Activated T-cell treated with anti-CD3 and anti-CD28 coated beads, Interleukin-2, amount 50 U/mL, for 24 hours (primary cell): Measurements from ENCODE around the gene RASSF1.

Source experiments
- DNase-seq: peaks from one replicate; pipeline ENCODE4 v3.0.0-alpha.2; 2020
- H3K27ac Mint-ChIP-seq: 2 replicates; pipeline ENCODE4 v1.8.0; 2020; ENCODE audit warnings: mild to moderate bottlenecking, mixed read lengths
- H3K27me3 Mint-ChIP-seq: 2 replicates; pipeline ENCODE4 v1.8.0; 2020; ENCODE audit warnings: mixed read lengths
- H3K36me3 Mint-ChIP-seq: 2 replicates; pipeline ENCODE4 v1.8.0; 2020; ENCODE audit warnings: low read depth, mixed read lengths
- H3K4me1 Mint-ChIP-seq: 2 replicates; pipeline ENCODE4 v1.8.0; 2020; ENCODE audit warnings: low read depth, mixed read lengths
- H3K4me3 Mint-ChIP-seq: 2 replicates; pipeline ENCODE4 v1.8.0; 2020; ENCODE audit warnings: mild to moderate bottlenecking, moderate library complexity, mixed read lengths
- H3K9me3 Mint-ChIP-seq: 2 replicates; pipeline ENCODE4 v1.8.0; 2020; ENCODE audit warnings: mixed read lengths

The RASSF1 gene

DNA sequence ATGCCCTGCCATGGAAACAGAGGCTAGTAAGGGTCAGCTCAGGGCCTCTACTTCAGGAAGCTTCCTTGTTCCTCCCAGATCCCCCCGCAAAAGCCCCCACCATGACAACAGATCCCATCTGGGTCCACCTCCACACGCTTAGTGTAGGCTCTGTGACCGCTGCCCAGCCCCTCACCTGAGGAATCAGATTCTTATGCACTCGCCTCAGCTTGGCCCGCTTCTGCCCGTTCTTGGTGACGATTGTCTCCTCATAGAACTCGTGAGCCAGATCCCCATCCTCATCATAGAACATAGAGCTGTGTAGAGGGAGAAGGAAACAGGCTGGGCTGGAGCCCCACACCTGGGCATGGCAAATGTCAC, 14.5 kb downstream of the RASSF1 start:
- DNase-seq, result no peak
- H3K36me3 Mint-ChIP-seq, result peaks cover 68% of the 10 kb centered on the region
- H3K9me3 Mint-ChIP-seq, result no peaks in the 10 kb centered on the region
- H3K4me3 Mint-ChIP-seq, result peak overlapping the region; percentile 89
- H3K27me3 Mint-ChIP-seq, result no peaks in the 10 kb centered on the region
- peak overlapping the region; percentile 40 for H3K27ac Mint-ChIP-seq
- H3K4me1 Mint-ChIP-seq, result peaks cover 33% of the 10 kb centered on the region

- Mint-ChIP-seq H3K4me1 (peaks cover 34% of the 10 kb centered on the region), H3K9me3 (no peaks in the 10 kb centered on the region), H3K36me3 (peaks cover 64% of the 10 kb centered on the region), H3K27me3 (no peaks in the 10 kb centered on the region), H3K4me3 (no peak overlapping the region), H3K27ac (peak overlapping the region; percentile 67)
- DNase-seq, result no peak
Measured at GRCh38 chr3:50325497-50326181, 15.0 kb downstream of the RASSF1 start.

DNA sequence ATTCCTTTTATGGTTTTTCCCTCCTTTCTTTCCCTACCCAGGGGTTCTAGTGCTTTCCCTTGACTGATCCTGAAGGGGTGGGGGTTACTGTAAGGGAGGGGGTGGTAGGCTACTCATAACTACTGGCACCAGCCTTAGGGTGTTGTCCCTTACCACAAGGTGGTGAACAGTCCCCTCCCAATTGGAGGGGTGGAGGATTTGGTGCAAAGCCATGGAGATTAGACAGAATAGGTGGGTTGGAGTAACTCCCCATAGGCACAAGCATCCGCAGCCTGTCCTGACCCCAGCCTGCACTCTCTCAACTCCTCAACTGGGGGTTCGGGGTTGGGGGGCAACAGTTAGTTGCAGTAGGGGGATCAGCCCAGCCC, 15.5 kb downstream of the RASSF1 start:
- no peak for DNase-seq
- Mint-ChIP-seq H3K4me3 (no peak overlapping the region), H3K27ac (peak overlapping the region; percentile 67), H3K36me3 (peaks cover 60% of the 10 kb centered on the region), H3K27me3 (no peaks in the 10 kb centered on the region), H3K9me3 (no peaks in the 10 kb centered on the region), H3K4me1 (peaks cover 39% of the 10 kb centered on the region)

DNA sequence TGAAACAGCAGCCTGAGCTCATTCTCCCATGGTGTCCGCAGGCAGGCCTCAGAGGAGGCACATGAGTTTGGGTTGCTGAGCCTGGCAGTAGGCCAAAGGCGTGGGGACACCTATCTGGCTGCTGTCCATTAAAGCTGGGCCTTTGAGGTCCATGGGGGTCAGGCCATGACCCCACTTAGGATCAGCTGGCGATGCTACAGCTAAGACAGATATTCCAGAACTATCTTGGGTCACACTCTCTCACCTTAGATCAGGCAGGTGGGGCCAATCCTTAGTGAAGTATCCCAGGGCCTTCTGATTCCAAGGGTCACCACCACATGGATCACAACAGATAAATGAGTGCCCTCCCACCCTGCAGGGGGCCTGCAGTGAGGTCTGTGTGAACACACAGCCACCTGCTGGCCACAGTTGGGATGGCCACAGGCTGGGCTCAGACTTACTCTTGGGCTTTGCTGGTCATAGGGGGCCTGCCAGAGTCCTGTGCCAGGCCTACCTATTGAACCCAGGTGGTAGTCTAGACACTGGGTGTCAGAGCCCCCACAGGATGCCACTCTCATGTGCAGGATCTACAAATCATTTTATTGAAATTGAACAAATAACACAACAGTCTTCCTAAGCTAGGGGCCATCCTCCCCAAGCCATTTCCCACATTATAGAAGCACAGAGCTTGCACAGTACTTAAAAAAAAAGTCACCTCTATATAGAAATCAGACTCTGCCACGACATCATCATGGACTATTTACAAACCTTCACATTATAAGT, 16.1 kb downstream of the RASSF1 start:
- H3K4me1 Mint-ChIP-seq, result peaks cover 45% of the 10 kb centered on the region
- no peak overlapping the region for H3K4me3 Mint-ChIP-seq
- peak overlapping the region; percentile 67 for H3K27ac Mint-ChIP-seq
- H3K36me3 Mint-ChIP-seq, result peaks cover 59% of the 10 kb centered on the region
- no peaks in the 10 kb centered on the region for H3K9me3 Mint-ChIP-seq
- DNase-seq, result peak; percentile 74
- no peaks in the 10 kb centered on the region for H3K27me3 Mint-ChIP-seq

DNA sequence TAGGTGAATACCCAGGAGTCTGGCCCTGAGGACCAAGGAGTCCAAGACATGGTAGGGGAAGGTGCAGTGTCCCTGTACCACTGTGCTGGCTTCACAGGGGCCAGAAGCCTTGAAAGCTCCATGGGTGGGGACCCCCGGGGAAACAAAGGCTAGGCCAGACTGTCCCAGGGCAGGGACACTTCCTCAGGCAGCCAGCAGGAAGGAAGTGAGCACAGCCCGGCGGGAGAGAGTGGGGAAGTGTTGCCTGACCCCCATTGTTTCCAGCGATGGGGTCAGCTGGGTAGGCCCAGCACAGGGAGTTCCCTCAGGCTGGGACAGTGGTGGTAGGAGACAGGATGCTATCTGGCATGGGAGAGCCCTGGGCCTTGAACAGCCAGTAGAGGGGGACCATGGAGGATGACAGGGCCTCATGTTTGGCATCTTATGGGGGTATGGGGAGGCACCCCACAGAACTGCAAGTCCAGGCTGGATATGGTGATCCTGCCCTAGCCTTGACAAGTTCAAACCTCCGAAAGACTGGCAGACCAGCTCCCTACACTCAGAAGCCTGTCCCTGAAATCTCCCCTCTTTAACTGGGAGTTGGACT, 16.9 kb downstream of the RASSF1 start:
- peaks cover 60% of the 10 kb centered on the region for H3K36me3 Mint-ChIP-seq
- no peaks in the 10 kb centered on the region for H3K9me3 Mint-ChIP-seq
- H3K4me1 Mint-ChIP-seq, result peaks cover 49% of the 10 kb centered on the region
- H3K27me3 Mint-ChIP-seq, result no peaks in the 10 kb centered on the region
- H3K4me3 Mint-ChIP-seq, result no peak overlapping the region
- peak overlapping the region; percentile 71 for H3K27ac Mint-ChIP-seq
- no peak for DNase-seq

GRCh38 chr3:50323092-50323600, 17.5 kb downstream of the RASSF1 start:
- Mint-ChIP-seq H3K4me1 (peaks cover 49% of the 10 kb centered on the region), H3K4me3 (no peak overlapping the region), H3K36me3 (peaks cover 60% of the 10 kb centered on the region), H3K9me3 (no peaks in the 10 kb centered on the region), H3K27ac (peak overlapping the region; percentile 71), H3K27me3 (no peaks in the 10 kb centered on the region)
- DNase-seq, result no peak

DNA sequence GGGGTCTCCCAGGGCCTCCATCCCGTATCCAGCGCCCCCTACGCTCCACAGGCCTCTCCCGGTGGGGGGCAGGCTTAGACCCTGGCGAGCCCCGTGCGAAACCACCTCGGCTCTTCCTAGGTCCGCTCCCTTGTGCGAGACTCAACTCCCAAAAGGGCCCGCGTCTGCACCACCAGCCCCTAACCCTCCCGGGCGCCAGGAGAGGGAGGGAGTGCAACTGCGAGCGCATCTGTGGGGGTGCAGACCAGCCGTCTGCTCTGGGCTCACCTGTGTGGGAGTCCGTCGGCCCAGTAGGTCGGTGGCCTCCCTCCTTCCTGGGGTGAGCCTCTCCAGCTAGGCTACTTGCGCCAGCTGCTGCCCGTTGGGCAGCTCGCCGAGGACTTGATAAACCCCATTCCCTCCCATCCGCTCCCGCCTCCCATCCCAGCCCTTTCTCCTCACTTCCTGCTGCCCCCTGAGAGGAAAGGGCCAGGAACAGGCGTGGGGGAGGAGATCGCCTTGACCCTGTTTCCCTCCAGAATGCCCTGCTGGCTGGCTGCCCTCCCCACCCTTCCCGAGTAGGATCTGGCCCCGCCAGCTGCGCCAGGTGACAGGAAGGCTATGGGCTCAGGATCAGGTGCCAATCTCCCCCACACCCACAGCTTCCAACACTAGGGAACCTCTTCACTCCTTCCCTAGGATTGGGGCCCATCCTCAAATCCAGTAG, 18.1 kb downstream of the RASSF1 start, which contains the start of gene HYAL2:
Gene HYAL2, minus strand, starts transcription at position 360 of the 706 bp plus-strand sequence. CDS start 2,256 bp downstream, outside the sequence.
- H3K27ac Mint-ChIP-seq, result peak within 1 kb of the TSS; percentile 98
- peaks cover 48% of the 10 kb centered on the region for H3K4me1 Mint-ChIP-seq
- no peak for DNase-seq
- peak within 1 kb of the TSS; percentile 83 for H3K4me3 Mint-ChIP-seq
- H3K36me3 Mint-ChIP-seq, result peaks cover 62% of the 10 kb centered on the region
- H3K27me3 Mint-ChIP-seq, result no peaks in the 10 kb centered on the region
- no peaks in the 10 kb centered on the region for H3K9me3 Mint-ChIP-seq

- peak overlapping the region; percentile 98 for H3K27ac Mint-ChIP-seq
- H3K36me3 Mint-ChIP-seq, result peaks cover 61% of the 10 kb centered on the region
- no peaks in the 10 kb centered on the region for H3K9me3 Mint-ChIP-seq
- H3K4me1 Mint-ChIP-seq, result peaks cover 49% of the 10 kb centered on the region
- peak overlapping the region; percentile 83 for H3K4me3 Mint-ChIP-seq
- DNase-seq, result no peak
- H3K27me3 Mint-ChIP-seq, result no peaks in the 10 kb centered on the region
Measured at GRCh38 chr3:50322115-50322385, 18.6 kb downstream of the RASSF1 start.

DNA sequence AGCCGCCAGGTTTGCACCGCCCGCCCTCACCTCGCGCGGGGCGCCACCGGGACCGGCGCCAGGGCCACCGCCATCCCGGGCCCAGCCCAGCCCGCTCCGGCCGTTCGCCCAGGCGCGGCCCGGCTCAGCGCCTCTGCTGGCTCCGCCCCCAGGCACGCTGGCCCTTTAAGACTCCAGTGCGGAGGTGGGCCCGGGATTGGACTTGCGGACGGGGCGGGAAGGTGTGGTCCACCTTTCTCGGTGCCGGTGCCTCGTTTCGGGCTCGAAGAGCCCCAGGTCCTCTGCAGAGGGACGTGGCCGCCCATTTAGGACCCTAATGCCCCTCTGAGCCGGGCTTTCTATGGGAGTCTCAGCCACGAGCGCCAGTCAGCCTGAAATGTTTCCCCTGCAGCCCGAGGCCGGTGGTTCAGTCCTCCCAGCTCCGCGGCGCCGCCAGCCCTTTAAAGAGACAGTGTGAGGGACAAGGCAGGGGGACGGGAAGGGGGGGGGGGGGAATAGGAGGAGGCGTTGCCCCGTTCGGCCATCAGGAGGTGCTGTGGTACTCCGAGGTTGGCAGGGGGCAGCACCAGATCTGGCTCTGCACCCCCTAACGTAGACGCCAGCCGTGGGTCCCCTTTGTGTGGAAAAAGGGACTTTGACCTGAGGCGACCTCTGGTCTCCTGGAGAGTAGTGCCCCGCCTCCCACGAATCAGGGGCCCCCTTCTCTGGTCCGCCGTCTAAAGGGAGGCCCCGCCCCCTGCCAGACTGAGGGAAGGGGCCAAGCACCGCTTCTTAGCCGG, 19.1 kb downstream of the RASSF1 start:
- H3K27ac Mint-ChIP-seq, result peak overlapping the region; percentile 98
- H3K9me3 Mint-ChIP-seq, result no peaks in the 10 kb centered on the region
- H3K4me3 Mint-ChIP-seq, result peak overlapping the region; percentile 83
- DNase-seq, result peak; percentile 94
- peaks cover 50% of the 10 kb centered on the region for H3K4me1 Mint-ChIP-seq
- H3K36me3 Mint-ChIP-seq, result peaks cover 59% of the 10 kb centered on the region
- no peaks in the 10 kb centered on the region for H3K27me3 Mint-ChIP-seq

DNA sequence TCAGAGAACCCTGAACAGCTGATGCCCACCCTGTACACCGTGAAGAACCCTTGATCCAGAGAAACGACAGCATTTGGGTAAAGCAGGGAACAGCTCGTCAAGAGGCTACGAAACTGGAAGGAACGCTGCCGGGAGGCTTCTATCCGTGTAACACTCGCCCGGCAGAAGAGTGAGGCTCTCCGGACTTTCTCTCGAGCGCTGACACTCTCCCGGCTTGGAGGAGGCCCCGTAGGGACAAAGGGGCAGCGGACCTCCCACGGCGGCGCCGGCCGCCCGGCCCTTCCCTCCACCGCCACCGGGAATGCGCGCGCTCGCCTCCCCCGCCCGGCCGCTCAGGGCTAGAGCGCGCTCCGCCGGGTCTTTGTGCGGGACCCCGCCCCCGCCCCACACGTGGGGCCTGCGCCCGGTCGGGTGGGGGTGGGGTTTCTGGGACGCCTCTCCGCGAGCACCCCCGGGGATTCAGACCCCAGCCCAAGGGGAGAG, 19.7 kb downstream of the RASSF1 start:
- H3K4me1 Mint-ChIP-seq, result peaks cover 50% of the 10 kb centered on the region
- DNase-seq, result no peak
- peak overlapping the region; percentile 88 for H3K4me3 Mint-ChIP-seq
- peaks cover 57% of the 10 kb centered on the region for H3K36me3 Mint-ChIP-seq
- peak overlapping the region; percentile 87 for H3K27ac Mint-ChIP-seq
- no peaks in the 10 kb centered on the region for H3K9me3 Mint-ChIP-seq
- H3K27me3 Mint-ChIP-seq, result no peaks in the 10 kb centered on the region

GRCh38 chr3:50319894-50320625, 20.6 kb downstream of the RASSF1 start:
- Mint-ChIP-seq H3K27ac (peak overlapping the region; percentile 57), H3K4me3 (peak overlapping the region; percentile 88), H3K4me1 (peaks cover 53% of the 10 kb centered on the region), H3K9me3 (no peaks in the 10 kb centered on the region), H3K36me3 (peaks cover 49% of the 10 kb centered on the region), H3K27me3 (no peaks in the 10 kb centered on the region)
- no peak for DNase-seq

DNA sequence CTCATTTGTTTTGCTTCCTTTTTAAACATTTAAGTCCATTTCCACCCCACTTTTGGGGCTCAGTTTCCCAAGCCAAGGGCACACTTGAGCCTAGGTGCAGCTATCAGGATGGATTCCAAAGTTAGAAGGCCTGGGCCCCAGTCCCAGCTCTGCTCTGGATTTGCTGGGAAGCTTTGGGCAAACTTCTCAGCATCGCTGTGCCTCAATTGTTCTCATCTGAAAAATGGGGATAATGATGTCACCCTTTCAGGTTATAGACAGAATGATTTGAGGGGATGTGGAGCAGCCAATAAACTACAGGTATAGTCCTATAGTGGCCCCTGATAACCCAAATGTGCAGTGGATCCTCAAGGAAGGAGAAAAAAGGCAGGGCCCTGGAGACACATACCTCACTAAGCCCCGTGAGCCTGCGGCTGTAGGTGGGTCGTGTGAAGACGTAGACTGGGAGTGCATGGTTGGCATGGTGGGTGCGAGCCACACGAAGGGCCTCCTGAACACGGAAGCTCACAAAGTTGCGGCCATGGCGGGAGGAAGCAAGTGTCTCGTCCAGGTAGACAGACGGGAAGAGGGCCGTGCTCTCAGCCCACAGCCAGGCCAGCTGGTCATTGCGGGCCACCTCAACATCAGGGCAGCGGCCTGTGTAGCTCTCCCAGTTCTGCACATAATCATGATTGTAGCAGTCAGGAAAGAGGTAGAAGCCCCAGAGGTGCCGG, 21.3 kb downstream of the RASSF1 start:
- H3K36me3 Mint-ChIP-seq, result peaks cover 42% of the 10 kb centered on the region
- no peak for DNase-seq
- no peaks in the 10 kb centered on the region for H3K9me3 Mint-ChIP-seq
- no peaks in the 10 kb centered on the region for H3K27me3 Mint-ChIP-seq
- H3K4me3 Mint-ChIP-seq, result no peak overlapping the region
- no peak overlapping the region for H3K27ac Mint-ChIP-seq
- peaks cover 48% of the 10 kb centered on the region for H3K4me1 Mint-ChIP-seq

DNA sequence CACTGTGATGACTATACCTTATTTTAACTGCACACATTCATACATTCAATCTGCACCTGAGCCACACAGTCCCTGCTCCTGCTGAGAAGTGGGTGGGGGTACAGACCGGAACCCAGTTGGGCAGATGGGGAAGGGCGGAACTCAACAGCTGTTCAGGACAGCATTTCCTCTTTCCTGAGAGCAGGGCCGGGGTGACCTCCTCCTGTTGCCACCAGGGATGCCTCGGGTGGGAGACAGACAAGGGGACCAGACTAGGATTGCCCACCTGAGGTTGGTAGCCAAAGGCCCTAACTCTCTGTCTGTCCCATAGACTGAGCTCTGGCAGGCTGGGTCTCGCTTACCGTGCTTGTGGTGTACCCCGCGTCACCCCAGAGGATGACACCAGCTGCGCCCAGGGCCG, 22.0 kb downstream of the RASSF1 start:
- Mint-ChIP-seq H3K27me3 (no peaks in the 10 kb centered on the region), H3K4me1 (peaks cover 48% of the 10 kb centered on the region), H3K9me3 (no peaks in the 10 kb centered on the region), H3K4me3 (no peak overlapping the region), H3K36me3 (peaks cover 35% of the 10 kb centered on the region), H3K27ac (peak overlapping the region; percentile 22)
- DNase-seq, result no peak
